ENCODE results near the gene LMTK3. TPM values are rescaled to one million over a fixed set of nuclear protein-coding genes. Genes with fewer than 3 reads are reported as not detected.
A peak's percentile ranks its signal among the peaks of the same experiment; 100 is the strongest.

The LMTK3 gene
- total and polyA plus RNA-seq, 9 of the 15 experiments (the other 6 are each of a cell fraction or from before 2014, with no cell fraction given): 0.35 to 12.3 (median 2.0) TPM; not detected in 2

- TF ChIP-seq TCFL5 (CRISPR knock-in tag; conservative IDR thresholded peaks at IDR 0.05) (no peak), HDAC8 (tag; IDR thresholded peaks at IDR 0.05) (no peak), POLR2G (IDR thresholded peaks at IDR 0.05; ENCODE audit: low read depth, low read length) (no peak; the same call in 1 of the 2 replicates), MYNN (IDR thresholded peaks at IDR 0.05) (0 out of 2 replicates have a peak, but pooled peaks have one; percentile 32), MYNN (CRISPR knock-in tag; IDR thresholded peaks at IDR 0.05) (no peak), CBFA2T2 (conservative IDR thresholded peaks at IDR 0.05) (no peak), POLR2H (tag; IDR thresholded peaks at IDR 0.05; ENCODE audit: low read depth) (no peak), DNMT1 (IDR thresholded peaks at IDR 0.05) (no peak), SP1 (CRISPR knock-in tag; IDR thresholded peaks at IDR 0.05) (0 out of 2 replicates have a peak, but pooled peaks have one; percentile 30), ZNF143 (CRISPR knock-in tag; IDR thresholded peaks at IDR 0.05) (no peak), BRD9 (IDR thresholded peaks at IDR 0.05; ENCODE audit: low read depth, partially characterized antibody) (no peak), ZNF431 (CRISPR knock-in tag; IDR thresholded peaks at IDR 0.05) (no peak), HLTF (IDR thresholded peaks at IDR 0.05) (no peak), ETV1 (tag; conservative IDR thresholded peaks at IDR 0.05; ENCODE audit: low read depth) (no peak), SLC30A9 (CRISPR knock-in tag; IDR thresholded peaks at IDR 0.05) (no peak), MCM7 (IDR thresholded peaks at IDR 0.05) (no peak), MITF (IDR thresholded peaks at IDR 0.05) (no peak), ZNF274 (IDR thresholded peaks at IDR 0.05; ENCODE audit: borderline replicate concordance, low read depth, low read length) (no peak), CBFA2T3 (IDR thresholded peaks at IDR 0.05) (0 out of 2 replicates have a peak, but pooled peaks have one; percentile 5), ELF1 (tag; IDR thresholded peaks at IDR 0.05) (no peak), RCOR1 (IDR thresholded peaks at IDR 0.05; ENCODE audit: borderline replicate concordance in 1 of 2, low read depth in 2 of 2, low read length in 2 of 2) (no peak), ETV6 (IDR thresholded peaks at IDR 0.05; ENCODE audit: borderline replicate concordance in 1 of 2, low read depth in 2 of 2, low read length in 1 of 2) (no peak), ETV6 (CRISPR knock-in tag; IDR thresholded peaks at IDR 0.05; ENCODE audit: borderline replicate concordance) (no peak)
- TF ChIP-seq, protein P1, sequence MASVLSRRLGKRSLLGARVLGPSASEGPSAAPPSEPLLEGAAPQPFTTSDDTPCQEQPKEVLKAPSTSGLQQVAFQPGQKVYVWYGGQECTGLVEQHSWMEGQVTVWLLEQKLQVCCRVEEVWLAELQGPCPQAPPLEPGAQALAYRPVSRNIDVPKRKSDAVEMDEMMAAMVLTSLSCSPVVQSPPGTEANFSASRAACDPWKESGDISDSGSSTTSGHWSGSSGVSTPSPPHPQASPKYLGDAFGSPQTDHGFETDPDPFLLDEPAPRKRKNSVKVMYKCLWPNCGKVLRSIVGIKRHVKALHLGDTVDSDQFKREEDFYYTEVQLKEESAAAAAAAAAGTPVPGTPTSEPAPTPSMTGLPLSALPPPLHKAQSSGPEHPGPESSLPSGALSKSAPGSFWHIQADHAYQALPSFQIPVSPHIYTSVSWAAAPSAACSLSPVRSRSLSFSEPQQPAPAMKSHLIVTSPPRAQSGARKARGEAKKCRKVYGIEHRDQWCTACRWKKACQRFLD (CRISPR knock-in tag; IDR thresholded peaks at IDR 0.05): no peak
- TF ChIP-seq, protein P2, sequence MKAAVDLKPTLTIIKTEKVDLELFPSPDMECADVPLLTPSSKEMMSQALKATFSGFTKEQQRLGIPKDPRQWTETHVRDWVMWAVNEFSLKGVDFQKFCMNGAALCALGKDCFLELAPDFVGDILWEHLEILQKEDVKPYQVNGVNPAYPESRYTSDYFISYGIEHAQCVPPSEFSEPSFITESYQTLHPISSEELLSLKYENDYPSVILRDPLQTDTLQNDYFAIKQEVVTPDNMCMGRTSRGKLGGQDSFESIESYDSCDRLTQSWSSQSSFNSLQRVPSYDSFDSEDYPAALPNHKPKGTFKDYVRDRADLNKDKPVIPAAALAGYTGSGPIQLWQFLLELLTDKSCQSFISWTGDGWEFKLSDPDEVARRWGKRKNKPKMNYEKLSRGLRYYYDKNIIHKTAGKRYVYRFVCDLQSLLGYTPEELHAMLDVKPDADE (conservative IDR thresholded peaks at IDR 0.05; ENCODE audit: control insufficient read depth, low read depth, low read length): peak; percentile 61; the same call in 1 of the 2 replicates
Observed at GRCh38 chr19:48490981-48491792, 20.4 kb downstream of the LMTK3 start (continued).
